NCI-H526 treated with DMSO at 0.1 percent for 48 hours (cell line): ENCODE measurements around the gene EIF5A.

Source experiments
- DNase-seq: peaks from one replicate; lab custom pipeline; 2025; lab: John Stamatoyannopoulos, UW

The EIF5A gene

DNA sequence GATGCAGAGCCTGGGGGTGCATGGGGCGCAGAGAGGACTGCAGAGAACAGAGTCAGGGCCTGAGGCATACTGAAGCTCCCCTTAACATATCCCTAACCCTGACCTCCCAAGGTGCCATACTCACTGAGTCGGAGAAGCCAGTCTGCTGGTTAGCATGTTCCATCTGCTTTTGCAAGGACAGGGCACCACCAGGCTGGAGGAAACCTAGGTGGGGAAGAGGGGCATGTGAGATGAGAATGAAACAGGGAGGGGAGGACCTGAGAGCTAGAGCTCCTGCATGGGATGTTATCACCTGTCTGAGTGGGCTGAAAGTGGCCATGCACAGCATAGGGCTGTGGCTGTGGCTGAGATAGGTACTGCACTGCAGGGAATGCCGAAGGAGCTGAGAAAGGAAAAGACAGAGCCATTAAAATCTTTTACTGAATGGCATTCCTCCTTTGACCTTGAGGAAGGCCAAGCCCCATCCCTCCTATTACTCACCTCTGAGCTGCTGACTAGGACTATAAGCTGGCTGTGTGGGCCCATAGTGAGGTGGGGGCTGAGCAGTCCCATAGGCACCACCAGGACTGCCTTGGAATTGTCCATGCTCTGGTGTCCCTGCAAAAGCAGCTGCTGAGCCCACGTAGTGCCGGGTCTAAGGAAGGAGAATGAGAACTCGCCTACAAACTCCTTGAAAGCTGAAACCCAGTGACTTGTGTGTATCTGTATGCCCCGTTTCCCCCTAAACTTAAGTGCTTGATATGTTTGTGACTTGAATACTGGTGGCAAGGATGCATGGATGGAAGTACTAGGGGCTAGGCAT lies 5.9 kb downstream of the EIF5A start:
- no peak for DNase-seq

DNA sequence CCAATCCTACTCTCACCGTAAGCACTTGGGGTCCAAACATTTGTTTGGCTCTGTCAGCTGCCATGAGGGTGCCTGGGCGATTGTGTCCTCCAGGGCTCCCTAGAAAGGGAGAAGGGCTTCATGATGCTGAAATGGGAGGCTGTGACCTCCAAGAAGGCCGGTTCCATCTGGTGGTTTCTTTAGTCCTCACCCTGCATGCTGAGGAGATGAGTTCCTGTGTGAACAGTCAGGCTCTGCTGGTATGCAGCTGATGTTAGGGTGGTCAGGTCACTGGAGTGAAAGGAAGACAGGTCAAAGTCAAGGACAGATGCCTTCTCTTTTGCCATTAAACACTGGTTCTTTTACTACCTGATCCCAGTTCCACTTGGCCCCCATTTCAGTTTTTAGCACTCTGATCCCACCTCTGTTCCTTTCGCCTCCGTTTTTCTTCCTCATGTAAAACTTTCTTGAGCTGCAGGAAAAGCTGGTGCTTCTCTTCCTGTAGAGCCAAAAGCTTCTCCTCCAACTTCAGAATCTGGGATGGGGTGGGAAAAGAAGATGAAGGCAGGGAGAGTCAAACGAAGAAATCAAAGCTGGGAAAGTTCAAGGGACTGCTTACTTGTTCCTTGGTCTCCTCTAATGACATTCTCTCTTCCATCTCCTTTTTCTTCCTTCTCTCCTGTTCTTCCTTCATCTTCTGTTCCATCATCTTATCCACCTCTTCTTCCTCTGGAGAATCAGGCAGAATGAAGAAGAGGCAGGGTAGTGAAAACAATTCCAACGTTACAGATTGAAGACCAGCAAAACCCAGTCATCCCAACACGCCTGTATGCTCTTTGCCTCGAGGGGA lies 6.7 kb downstream of the EIF5A start:
- no peak for DNase-seq

DNA sequence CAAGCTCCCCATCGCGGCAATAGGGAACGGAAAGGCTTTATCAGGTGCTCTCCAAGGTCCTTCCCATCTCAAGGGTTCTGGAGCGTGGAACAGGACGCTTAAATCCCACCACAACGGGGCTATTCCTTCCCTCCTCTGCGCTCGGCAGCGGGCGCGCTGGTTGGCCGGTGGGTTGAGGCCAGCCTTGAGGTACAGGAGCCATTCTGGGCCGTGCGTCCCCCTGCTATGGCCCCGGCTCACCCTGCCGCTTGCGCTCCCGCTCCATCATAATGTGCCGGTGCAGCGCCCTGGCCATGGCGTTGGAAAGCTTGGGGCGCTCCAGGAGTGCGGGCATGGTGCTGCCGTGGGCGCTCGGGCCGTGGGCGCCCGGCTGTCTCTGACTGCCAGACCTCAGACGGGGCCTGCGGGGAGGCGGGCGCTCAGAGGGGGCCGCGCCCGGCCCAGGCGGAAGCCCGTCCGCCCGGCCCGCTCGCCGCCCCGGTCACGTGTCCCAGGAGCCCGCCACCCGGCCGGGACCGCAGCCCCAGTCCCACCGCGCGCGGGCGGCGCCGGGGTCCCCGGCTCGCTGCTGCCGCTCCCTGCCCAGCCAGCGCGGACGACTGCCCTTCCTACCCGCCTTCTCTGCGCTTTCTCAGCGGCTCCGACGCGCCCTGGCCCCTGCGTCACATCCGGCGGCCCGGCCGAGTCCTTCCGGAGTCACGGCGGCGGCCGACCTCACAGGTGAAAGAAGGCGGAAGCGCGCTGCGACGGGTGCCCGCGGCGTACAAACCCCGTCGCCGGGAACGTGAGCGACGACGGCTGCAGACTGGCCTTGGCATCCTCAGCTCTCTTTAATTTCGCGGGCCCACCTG lies 7.5 kb downstream of the EIF5A start, which contains the start of gene GPS2:
TSS of gene GPS2 (minus strand) at position 642 of the 851 bp plus-strand sequence. CDS start at position 334, 308 bp downstream.
- peak; percentile 51 for DNase-seq

DNA sequence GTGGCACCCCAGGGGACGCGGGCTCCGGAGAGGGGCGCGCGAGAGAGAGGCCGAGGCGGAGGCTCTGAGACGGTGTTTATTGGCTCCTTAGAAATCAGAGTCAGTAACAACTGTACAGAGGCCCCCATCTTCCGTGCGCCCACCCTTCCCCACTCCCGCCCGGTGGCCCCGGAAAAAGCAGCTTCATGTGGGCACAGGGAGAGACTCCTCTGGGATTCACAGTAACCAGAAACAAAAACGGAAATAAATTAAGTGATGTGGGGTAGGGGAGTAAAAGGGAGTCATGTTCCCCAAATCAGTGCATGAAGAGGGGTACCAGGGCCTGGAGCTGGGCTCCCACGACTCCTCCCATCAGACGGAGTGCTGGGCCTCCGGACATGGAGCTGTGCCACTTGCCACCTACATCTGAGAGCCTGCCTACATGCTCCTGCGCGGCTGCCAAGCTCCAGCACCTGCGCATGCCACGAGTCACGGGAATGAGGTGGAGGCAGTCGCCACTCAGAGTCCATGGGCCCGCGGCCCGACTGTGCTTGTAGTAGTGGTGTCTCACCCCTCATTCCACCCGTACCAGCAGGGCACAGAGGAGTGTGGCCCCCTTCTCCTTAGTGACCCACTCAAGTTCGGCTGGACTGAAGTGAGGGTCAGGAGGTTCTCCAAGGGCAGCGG lies 8.3 kb downstream of the EIF5A start:
- no peak for DNase-seq

DNA sequence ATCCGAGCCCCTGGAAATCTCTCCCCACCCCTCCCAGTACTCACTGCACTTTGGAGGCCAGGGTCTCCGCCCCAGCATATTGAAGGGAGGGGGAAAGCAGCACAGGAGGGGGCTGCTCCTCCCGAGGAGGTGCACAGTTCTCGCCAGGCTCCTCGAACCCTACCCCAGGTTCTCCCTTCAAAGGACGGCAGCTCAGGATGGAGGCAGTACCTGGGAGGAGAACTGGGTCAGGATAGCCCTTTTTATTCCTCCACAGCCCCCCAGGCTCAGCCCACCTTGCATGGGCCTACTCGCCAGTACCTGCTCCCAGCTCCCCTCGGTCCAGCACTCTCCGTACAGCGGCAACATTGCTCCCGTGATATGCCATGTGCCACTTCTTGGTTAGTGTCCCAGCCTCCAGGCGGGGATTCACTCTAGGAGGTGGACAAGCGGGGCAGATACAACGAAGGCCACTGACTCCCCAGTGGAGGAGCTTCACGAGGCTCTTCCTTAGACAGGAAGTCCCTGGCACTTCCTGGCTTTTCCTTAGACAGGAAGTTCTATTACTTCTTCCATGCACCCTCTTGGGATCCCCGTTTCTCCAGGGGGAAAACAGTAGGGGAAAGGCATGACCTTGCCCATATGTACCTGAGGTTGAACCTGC lies 9.9 kb downstream of the EIF5A start:
- no peak for DNase-seq

DNA sequence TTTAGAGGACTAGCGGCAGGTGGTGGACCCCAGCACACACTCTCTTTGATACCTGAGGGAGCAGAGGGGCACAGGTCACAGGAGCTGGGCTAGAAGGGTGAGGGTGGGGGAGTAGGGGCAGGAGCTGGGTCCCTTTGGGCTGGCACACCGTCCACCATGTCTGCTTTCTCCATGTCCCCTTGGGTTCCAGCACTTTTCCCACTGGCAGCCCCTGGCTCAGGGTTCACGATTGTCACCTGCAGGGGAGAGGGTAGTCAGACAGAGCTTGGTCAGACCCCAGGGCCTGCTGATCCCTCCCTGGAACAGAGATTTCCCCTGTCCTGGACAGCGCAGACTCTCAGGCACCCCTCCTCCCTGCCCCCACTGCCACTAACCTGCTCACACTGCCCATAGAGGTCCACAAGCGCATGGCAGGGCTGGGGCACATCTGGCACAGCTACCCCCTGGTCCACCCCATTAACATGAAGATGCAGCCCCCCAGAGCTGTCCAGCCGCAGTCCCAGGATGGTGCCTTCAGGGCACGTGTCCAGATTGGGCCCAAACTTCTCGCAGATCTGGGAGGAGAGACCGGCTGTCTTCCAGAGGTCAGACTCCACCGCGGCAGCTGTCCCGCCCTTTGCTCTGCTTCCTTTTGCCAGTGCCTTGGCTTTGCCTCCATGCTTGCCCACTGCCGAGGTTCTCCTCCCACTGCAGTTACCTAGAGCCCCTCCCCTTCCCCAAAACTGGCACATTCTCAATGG lies 10.9 kb downstream of the EIF5A start:
- DNase-seq: no peak

DNA sequence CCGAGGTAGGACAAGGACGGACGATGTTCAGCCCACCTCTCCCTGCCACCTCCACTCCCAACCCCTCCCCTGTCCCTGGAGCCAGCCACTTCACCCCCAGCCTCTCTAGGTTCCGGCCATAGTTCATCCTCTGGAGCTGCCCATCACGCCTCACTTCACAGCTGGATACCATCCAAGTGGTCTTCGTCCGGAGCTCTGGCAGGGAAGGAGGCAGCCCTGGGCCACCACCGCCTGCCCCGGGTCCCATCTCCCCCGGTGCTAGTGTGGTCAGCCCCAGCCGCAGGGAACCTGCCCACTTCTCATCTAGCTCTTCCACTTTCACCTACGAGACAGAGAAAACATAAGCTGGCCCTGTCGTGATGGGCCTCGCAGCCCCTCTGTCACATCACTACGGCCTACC lies 14.0 kb downstream of the EIF5A start:
- no peak for DNase-seq

DNA sequence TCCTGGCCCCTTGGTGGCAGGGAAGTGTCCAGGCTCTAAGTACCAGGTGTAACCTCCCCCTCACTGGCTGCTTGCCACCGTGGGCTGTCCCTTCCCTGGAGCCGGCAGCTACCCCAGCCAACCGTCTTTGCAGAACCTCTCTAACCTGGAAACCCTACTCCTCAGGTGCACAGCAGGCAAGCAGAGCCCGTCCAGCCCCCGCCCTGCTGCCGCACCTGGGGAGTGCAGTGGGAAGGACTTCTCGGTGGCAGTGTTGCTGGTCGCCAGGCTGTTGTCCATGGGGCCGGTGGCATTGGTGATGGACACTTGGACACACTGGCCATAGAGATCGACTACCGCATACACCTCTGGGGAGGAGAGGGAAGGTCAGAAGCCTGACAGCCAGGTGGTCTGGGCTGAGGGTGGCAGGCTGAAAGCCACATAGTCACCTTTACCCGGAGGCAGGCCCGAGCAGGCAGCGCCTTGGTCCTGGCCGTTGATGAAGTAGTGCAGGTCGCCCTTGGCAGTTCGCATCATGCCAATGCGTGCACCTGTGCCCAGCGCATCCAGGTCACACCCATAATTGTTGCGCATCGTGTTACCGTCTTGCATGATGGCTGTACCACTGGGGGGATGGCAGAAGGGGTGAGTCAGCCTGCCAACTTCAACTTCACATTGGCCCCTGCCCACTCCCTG lies 15.2 kb downstream of the EIF5A start:
- no peak for DNase-seq

DNA sequence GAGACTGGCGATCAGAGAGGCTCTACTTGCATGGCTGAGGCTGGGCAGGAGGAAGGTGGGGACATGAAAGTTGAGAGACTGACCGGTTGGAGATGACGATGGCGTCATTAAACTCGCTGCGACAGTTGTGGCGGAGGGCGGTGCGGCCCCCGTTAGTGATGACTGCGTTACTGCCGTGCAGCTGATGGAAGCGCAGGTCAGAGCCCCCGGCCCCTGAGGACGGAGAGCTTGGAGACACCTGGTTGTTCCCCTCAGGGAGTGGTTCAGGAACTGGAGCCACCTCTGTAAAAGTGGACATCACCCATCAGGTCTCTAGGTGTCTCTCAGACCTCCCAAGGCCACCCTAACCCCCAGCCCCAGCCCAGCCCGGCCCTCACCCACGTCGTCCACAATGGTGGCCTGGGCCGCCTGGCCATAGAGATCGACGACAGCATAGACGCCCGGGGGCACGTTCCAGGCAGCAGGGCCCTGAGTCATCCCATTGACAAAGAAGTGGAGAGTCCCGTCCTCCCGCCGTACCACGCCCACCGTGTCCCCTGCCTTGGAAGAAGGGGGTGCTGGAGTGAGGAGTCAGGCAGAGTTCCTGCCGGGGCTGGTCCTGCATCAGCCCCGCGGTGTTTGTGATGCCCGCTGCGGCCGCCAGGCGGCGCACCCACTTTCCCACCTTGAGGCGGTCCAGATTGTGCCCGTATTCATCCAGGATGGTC lies 16.5 kb downstream of the EIF5A start:
- no peak for DNase-seq

DNA sequence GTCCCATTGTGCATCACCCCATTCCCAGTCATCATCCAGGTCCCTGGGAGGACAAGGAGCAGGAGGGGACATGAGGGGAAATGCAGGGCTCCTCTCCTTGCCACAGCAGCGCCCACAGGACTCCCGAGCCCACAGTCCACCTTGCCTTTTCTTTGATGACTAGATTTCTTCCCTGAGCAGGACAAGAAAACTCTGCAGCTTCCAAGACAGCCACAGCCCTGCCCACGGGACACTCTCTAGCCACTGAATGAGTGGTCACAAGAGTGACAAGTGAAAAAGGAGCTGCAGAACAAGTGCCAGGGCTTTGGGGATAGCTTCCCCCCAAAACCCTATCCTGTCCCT lies 17.0 kb downstream of the EIF5A start:
- no peak for DNase-seq

DNA sequence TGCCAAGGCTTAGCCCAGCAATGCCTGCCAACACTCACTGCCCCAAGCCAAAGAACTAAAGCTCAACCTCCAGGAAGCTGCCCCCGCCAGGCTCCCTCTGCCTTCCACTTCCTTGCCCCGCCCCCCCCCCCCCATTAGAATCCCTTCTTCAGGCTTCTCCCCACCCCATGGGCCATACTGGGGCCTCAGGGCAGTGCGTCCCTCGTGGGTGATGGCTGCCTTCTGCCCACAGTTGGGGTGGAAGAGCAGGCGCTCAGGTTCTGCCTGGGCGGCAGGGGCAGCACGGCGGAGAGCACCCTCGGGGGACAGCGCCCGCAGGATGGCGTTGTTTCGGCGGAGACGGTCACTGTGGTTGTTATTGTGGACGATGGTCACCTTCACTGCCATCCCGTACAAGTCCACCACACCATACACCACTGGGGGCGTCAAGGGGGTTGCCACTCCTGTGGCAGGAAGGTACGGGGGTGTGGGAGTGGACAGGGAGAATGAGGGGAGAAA lies 17.7 kb downstream of the EIF5A start:
- no peak for DNase-seq

DNA sequence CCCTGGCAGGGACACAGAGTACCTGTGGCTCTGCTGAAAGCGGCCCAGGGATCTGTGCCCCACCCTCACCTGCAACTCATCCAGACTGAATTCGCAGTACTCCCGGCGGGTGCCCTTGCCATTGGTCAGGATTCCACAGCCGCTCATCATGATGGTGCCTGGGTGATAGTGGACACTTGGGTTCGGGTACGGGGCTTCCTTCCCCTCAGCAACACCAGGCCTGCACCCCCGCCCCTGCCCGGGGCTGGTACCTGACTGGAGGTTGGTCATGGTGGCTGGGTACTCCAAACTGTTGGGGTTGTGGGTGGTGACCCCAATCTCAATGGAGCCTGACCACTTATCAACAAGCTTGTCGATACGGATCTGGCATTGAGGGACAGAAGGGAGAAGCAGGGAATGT lies 18.8 kb downstream of the EIF5A start:
- DNase-seq: no peak

DNA sequence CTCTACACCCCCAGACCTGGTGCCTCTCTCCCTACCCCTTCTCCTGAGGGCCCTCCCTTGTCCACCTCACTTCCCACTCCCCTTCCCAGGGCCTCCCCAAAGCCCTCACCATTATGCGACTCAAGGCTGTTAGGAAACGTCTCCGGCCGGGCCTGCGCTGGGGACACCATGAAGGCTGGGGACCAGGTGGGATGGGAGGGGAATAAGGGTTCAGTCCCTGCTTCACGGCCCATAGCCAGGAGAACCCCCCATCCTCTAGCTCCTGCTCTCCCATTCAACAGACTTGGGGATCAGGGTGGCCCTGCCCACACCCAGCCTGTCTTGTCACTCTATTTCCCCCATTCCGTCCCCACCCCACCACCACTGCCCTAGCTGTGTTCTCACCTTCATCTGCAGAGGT lies 19.6 kb downstream of the EIF5A start:
- no peak for DNase-seq

DNA sequence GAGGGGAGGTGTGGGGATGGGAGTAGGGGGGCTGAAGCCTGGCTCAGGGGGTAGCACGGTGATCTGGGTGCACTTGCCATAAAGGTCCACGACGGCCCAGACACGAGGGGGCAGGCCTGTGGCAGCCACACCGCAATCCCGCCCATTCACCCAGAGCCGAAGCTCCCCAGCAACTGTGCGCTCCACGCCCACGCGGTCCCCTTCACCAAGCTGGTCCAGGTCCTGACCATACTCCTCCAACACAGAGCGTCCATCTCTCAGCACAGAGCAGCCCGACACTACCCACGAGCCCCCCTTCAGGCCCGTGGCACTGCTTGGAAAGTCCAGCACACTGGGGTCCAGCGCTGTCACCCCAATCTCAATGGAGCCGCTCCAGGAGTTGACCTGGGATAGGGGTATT lies 20.1 kb downstream of the EIF5A start:
- DNase-seq: no peak

DNA sequence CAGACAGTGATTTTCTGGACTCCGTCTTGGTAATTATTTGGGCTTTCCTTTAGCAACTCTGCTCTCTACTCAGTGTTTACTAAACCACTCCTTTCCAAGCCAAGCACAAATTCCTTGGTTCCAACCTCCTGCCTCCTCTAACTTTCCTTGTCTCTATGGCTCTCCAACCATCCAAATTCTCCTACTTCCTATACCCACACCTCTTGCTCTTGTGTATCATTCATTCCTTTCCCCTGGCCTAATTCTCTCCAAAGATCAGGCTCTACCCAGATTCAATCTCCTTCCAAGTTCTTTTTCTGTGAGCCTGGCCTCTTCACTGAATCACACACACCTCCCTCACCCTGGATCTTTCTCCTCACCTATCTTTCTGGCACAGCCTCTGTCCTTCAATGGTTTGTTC lies 20.6 kb downstream of the EIF5A start:
- DNase-seq: no peak

DNA sequence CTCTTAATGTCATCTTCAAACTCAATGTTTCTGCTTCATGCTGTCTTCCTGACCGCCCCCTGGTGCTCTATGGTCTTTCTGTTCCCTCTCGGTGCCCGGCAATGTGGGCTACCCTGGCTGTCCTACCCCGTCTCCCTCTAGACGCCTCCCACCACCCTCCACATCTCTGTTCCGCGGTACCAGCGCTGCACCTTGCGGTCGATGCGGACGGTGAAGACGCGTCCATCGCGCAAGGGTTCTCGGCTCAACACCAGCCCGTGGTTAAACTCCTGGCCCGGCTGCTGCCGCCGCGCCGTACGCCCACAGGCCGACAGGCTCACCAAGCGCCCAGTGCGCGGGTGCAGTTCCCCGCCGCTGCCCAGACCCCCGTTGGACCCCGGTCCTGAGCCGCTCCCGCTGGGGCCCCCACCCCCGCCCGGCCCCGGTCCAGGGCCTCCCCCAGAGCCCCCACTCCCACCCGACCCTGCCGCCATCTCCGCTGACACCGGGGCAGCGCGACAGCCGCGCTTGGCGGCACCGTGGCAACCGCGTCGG lies 21.5 kb downstream of the EIF5A start, which contains the start of gene NEURL4:
TSS of gene NEURL4 (minus strand) at position 496 of the 534 bp plus-strand sequence. CDS start at position 473, 23 bp downstream.
- no peak for DNase-seq

DNA sequence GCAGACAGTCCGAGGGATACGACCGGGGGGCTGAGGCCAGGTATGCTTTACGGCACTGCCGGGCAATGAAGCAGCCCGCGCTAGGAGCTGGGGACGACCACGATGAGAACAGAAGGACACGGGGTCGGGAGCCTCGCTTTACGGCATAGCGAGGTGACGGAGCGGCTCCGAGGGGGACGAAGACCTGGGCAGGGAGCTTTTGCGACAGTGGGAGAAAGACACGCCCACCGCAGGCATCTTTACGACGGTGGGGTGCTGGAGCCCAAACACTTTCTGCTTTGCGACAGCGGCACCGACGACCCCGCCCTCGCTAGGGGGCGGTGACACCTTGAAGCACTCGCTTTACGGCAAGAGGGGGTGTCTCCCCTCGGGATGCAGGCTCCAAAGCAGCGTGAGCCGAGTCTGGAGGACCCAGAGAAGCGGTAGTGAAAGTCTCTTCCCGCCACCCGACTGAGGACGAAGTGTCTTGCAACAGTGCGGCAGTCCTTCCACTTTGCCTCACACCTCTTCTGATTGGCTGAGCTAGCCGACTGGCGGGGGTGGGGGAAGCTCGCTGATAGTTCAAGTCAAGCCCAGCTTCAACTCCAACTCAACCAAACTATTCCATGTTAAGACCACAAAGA lies 22.1 kb downstream of the EIF5A start:
- peak; percentile 91 for DNase-seq

DNA sequence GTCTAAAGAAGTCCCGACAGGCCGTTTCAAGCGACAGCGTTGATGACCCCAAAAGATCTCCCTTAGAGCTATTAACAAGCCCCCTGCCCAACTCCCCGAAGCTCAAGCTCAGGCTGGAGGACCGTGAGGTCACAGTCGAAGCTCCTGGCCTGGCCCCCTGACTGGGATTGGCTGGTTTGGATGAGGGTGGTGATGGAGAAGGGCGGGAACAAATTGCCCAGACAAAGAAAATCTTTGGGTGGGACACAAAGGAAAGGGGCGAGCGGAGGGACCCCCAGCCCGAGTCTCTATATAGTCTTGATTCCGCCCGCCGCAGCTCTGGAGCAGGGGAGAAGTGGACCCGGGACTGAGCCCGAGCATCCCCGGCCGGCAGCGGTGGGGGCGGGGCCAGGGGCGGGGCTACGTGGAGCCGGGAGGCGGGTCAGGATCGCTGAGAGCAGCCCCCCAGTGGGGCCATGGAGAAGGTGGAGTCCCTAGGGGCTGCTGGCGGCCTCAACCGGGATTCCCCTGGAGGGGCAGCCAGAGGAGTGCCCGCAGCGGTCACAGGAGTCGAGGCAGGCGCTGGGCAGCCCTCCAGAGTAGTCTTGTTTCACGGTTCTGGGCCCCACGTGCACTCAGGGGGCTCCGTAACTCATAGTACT lies 22.7 kb downstream of the EIF5A start:
- peak; percentile 53 for DNase-seq
